GM23338 (cell line): ENCODE results near the gene NRCAM. TPM values are rescaled to one million over a fixed set of nuclear protein-coding genes. Genes with fewer than 3 reads are reported as not detected.

Experiments
- ATAC-seq: fragments of 200-7000 bp; cut with Tn5 transposase; 3 replicates; pipeline ENCODE4 v1.9.1; 2020
- DNase-seq: peaks from one replicate; pipeline ENCODE4 v3.0.0-alpha.2; 2015; ENCODE audit warnings: low spot score
- H2AFZ ChIP-seq: fragments of 200-600 bp; sonication (generic); 2 replicates; pipeline ENCODE4 v1.8.0; 2016; ENCODE audit warnings: antibody characterized with exemption, mild to moderate bottlenecking, moderate library complexity
- H3F3A ChIP-seq: fragments of 200-600 bp; sonication (generic); replicated peaks from 2 replicates; pipeline ENCODE4 v1.8.0; 2017; ENCODE audit warnings: antibody characterized with exemption, mixed run types, low read depth
- H3K27ac ChIP-seq: fragments of 200-600 bp; sonication (generic); 2 replicates; pipeline ENCODE4 v1.6.1; 2016; ENCODE audit warnings: low read depth
- H3K27me3 ChIP-seq: fragments of 200-600 bp; sonication (generic); 2 replicates; pipeline ENCODE4 v1.8.0; 2016; ENCODE audit warnings: mild to moderate bottlenecking, mixed run types, moderate library complexity; ENCODE audit not compliant: insufficient read depth
- H3K36me3 ChIP-seq: fragments of 200-600 bp; sonication (generic); 2 replicates; pipeline ENCODE4 v1.8.0; 2016; ENCODE audit warnings: mild to moderate bottlenecking; ENCODE audit not compliant: insufficient read depth
- H3K4me1 ChIP-seq: fragments of 200-600 bp; sonication (generic); 2 replicates; pipeline ENCODE4 v1.8.0; 2016; ENCODE audit warnings: mild to moderate bottlenecking, moderate library complexity; ENCODE audit not compliant: insufficient read depth
- H3K4me2 ChIP-seq: fragments of 200-600 bp; sonication (generic); 2 replicates; pipeline ENCODE4 v1.7.1; 2017; ENCODE audit warnings: mixed run types
- H3K4me3 ChIP-seq: fragments of 200-600 bp; sonication (generic); 2 replicates; pipeline ENCODE4 v1.6.1; 2016; ENCODE audit warnings: mixed run types
- H3K79me2 ChIP-seq: fragments of 200-600 bp; sonication (generic); replicated peaks from 2 replicates; pipeline ENCODE4 v1.8.0; 2017; ENCODE audit warnings: mild to moderate bottlenecking; ENCODE audit not compliant: insufficient read depth
- H3K9me2 ChIP-seq: fragments of 200-600 bp; sonication (generic); 2 replicates; pipeline ENCODE4 v1.8.0; 2017; ENCODE audit not compliant: insufficient read depth
- H4K20me1 ChIP-seq: fragments of 200-600 bp; sonication (generic); replicated peaks from 2 replicates; pipeline ENCODE4 v1.8.0; 2017; ENCODE audit warnings: mild to moderate bottlenecking; ENCODE audit not compliant: insufficient read depth
- H3K27ac Mint-ChIP-seq: 2 replicates; pipeline ENCODE4 v1.8.0; 2020; ENCODE audit warnings: inconsistent platforms, mild to moderate bottlenecking, moderate library complexity, mixed read lengths
- H3K27me3 Mint-ChIP-seq: 3 replicates; pipeline ENCODE4 v1.8.0; 2022; ENCODE audit warnings: low read depth, mild to moderate bottlenecking, moderate library complexity, mixed read lengths, inconsistent platforms; ENCODE audit not compliant: insufficient read depth, poor library complexity
- H3K36me3 Mint-ChIP-seq: 3 replicates; pipeline ENCODE4 v1.8.0; 2021; ENCODE audit warnings: low read depth, mild to moderate bottlenecking, inconsistent platforms, moderate library complexity, mixed read lengths
- H3K4me1 Mint-ChIP-seq: 3 replicates; pipeline ENCODE4 v1.8.0; 2020; ENCODE audit warnings: mild to moderate bottlenecking, inconsistent platforms, mixed read lengths
- H3K4me3 Mint-ChIP-seq: 3 replicates; pipeline ENCODE4 v1.8.0; 2021; ENCODE audit warnings: moderate library complexity, mild to moderate bottlenecking, inconsistent platforms, mixed read lengths
- H3K9me3 Mint-ChIP-seq: 3 replicates; pipeline ENCODE4 v1.8.0; 2020; ENCODE audit warnings: moderate library complexity, mild to moderate bottlenecking, inconsistent platforms, mixed read lengths
- CREB1 ChIP-seq: fragments of 250-450 bp; sonication (Bioruptor Pico); IDR thresholded peaks from 2 replicates; pipeline ENCODE4 v1.5.0; 2020; ENCODE audit warnings: low read depth, mild to moderate bottlenecking, moderate library complexity
- EZH2 ChIP-seq: fragments of 200-600 bp; sonication (generic); IDR thresholded peaks from one replicate; pipeline ENCODE4 v1.8.0; 2017; ENCODE audit warnings: antibody characterized with exemption, mild to moderate bottlenecking, low read depth; ENCODE audit not compliant: unreplicated experiment
- EZH2phosphoT487 ChIP-seq: fragments of 200-600 bp; sonication (generic); IDR thresholded peaks from one replicate; pipeline ENCODE4 v1.8.1; 2018; ENCODE audit warnings: antibody characterized with exemption; ENCODE audit not compliant: unreplicated experiment
- JUNB ChIP-seq: IDR thresholded peaks from one replicate; pipeline ENCODE4 v1.6.1; 2016; ENCODE audit warnings: antibody characterized with exemption; ENCODE audit not compliant: unreplicated experiment
- NANOG ChIP-seq: IDR thresholded peaks from 2 replicates; pipeline ENCODE4 v1.6.1; 2016; ENCODE audit warnings: antibody characterized with exemption, borderline replicate concordance
- POLR2AphosphoS5 ChIP-seq: IDR thresholded peaks from 2 replicates; pipeline ENCODE4 v1.6.1; 2016; ENCODE audit warnings: antibody characterized with exemption, low read depth
- STAT1 ChIP-seq: IDR thresholded peaks from one replicate; pipeline ENCODE4 v1.6.1; 2016; ENCODE audit warnings: antibody characterized with exemption; ENCODE audit not compliant: unreplicated experiment
- ZNF114 ChIP-seq: fragments of 250-450 bp; sonication (Bioruptor Pico); IDR thresholded peaks from 2 replicates; pipeline ENCODE4 v1.5.0; 2020; ENCODE audit warnings: mild to moderate bottlenecking, moderate library complexity
- ZNF331 ChIP-seq: fragments of 250-450 bp; sonication (Bioruptor Pico); IDR thresholded peaks from 2 replicates; pipeline ENCODE4 v1.5.0; 2020; ENCODE audit warnings: low read depth, mild to moderate bottlenecking, moderate library complexity
- polyA plus RNA-seq: library from polyadenylated mRNA; unstranded; fragments of >200 nt; fragmentation: Nextera tagmentation; extraction: Ambion mirVana; gene quantifications from 2 replicates; pipeline ENCODE4 v1.2.1, GENCODE V29; 2016
- total RNA-seq: library from RNA; depleted of rRNA; stranded (reverse); fragments of >200 nt; shearing (Covaris generic); gene quantifications from 2 replicates; pipeline ENCODE4 v1.2.3, GENCODE V29; 2014
- TF ChIP-seq, protein P1 (sequence below): fragments of 250-450 bp; sonication (Bioruptor Pico); IDR thresholded peaks from 2 replicates; pipeline ENCODE4 v1.5.0; 2020; ENCODE audit warnings: mild to moderate bottlenecking, moderate library complexity
- TF ChIP-seq, protein P2 (sequence below), 2 experiments: fragments of 200-600 bp in 1 of 2; sonication (generic) in 1 of 2; conservative IDR thresholded peaks; 2 replicates each; pipeline versions ENCODE4 v1.5.1 to v1.6.1; 2016 to 2017; ENCODE audit warnings: antibody characterized with exemption in 2 of 2, low read depth in 2 of 2, mild to moderate bottlenecking in 2 of 2, moderate library complexity in 1 of 2
- TF ChIP-seq, protein P3 (sequence below): IDR thresholded peaks from 2 replicates; pipeline ENCODE4 v1.6.1; 2016; ENCODE audit warnings: antibody characterized with exemption
- TF ChIP-seq, protein P4 (sequence below): IDR thresholded peaks from one replicate; pipeline ENCODE4 v1.6.1; 2018; ENCODE audit warnings: antibody characterized with exemption; ENCODE audit not compliant: unreplicated experiment

Gene NRCAM
- total and polyA plus RNA-seq, 2 experiments from 2014 or later, result 2.5 to 6.8 TPM

DNA sequence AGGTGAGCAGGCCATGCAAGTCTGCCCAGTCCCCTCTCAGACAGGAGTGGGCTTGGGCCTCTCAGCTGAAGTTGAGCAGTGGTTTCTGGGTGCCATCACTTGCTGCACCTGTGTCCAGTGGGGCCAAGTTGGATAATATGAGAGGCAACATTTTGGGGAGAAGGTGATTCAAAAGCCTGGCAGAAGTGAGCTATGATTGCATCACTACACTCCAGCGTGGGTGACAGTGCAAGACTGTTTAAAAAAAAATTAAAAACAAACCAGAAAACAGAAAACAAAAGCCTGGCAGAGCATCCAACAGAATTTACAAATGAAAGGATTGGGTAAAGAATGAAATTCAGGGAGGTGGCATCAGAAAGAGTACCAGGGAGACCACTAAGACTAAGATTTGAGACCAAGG, 204.5 kb downstream of the NRCAM start:
- Histone ChIP-seq H4K20me1 (no peaks in the 10 kb centered on the region), H3K4me3 (no peak overlapping the region), H3K9me2 (peaks cover 7% of the 10 kb centered on the region), H3K27ac (no peak overlapping the region), H3K36me3 (0 out of 2 replicates have a peak, but pooled peaks cover 4% of the 10 kb centered on the region), H2AFZ (no peak overlapping the region), H3K79me2 (no peaks in the 10 kb centered on the region), H3K4me1 (no peaks in the 10 kb centered on the region), H3F3A (no peaks in the 10 kb centered on the region), H3K4me2 (no peak overlapping the region), H3K27me3 (no peaks in the 10 kb centered on the region)
- no peak for ATAC-seq
- TF ChIP-seq, protein P1, sequence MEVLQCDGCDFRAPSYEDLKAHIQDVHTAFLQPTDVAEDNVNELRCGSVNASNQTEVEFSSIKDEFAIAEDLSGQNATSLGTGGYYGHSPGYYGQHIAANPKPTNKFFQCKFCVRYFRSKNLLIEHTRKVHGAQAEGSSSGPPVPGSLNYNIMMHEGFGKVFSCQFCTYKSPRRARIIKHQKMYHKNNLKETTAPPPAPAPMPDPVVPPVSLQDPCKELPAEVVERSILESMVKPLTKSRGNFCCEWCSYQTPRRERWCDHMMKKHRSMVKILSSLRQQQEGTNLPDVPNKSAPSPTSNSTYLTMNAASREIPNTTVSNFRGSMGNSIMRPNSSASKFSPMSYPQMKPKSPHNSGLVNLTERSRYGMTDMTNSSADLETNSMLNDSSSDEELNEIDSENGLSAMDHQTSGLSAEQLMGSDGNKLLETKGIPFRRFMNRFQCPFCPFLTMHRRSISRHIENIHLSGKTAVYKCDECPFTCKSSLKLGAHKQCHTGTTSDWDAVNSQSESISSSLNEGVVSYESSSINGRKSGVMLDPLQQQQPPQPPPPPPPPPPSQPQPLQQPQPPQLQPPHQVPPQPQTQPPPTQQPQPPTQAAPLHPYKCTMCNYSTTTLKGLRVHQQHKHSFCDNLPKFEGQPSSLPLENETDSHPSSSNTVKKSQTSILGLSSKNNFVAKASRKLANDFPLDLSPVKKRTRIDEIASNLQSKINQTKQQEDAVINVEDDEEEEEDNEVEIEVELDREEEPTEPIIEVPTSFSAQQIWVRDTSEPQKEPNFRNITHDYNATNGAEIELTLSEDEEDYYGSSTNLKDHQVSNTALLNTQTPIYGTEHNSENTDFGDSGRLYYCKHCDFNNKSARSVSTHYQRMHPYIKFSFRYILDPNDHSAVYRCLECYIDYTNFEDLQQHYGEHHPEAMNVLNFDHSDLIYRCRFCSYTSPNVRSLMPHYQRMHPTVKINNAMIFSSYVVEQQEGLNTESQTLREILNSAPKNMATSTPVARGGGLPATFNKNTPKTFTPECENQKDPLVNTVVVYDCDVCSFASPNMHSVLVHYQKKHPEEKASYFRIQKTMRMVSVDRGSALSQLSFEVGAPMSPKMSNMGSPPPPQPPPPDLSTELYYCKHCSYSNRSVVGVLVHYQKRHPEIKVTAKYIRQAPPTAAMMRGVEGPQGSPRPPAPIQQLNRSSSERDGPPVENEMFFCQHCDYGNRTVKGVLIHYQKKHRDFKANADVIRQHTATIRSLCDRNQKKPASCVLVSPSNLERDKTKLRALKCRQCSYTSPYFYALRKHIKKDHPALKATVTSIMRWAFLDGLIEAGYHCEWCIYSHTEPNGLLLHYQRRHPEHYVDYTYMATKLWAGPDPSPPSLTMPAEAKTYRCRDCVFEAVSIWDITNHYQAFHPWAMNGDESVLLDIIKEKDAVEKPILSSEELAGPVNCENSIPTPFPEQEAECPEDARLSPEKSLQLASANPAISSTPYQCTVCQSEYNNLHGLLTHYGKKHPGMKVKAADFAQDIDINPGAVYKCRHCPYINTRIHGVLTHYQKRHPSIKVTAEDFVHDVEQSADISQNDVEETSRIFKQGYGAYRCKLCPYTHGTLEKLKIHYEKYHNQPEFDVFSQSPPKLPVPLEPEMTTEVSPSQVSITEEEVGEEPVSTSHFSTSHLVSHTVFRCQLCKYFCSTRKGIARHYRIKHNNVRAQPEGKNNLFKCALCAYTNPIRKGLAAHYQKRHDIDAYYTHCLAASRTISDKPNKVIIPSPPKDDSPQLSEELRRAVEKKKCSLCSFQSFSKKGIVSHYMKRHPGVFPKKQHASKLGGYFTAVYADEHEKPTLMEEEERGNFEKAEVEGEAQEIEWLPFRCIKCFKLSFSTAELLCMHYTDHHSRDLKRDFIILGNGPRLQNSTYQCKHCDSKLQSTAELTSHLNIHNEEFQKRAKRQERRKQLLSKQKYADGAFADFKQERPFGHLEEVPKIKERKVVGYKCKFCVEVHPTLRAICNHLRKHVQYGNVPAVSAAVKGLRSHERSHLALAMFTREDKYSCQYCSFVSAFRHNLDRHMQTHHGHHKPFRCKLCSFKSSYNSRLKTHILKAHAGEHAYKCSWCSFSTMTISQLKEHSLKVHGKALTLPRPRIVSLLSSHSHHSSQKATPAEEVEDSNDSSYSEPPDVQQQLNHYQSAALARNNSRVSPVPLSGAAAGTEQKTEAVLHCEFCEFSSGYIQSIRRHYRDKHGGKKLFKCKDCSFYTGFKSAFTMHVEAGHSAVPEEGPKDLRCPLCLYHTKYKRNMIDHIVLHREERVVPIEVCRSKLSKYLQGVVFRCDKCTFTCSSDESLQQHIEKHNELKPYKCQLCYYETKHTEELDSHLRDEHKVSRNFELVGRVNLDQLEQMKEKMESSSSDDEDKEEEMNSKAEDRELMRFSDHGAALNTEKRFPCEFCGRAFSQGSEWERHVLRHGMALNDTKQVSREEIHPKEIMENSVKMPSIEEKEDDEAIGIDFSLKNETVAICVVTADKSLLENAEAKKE (CRISPR knock-in tag), result no peak
- no peak for TF ChIP-seq STAT1
- TF ChIP-seq CREB1 (CRISPR knock-in tag), result no peak
- TF ChIP-seq, protein P2, sequence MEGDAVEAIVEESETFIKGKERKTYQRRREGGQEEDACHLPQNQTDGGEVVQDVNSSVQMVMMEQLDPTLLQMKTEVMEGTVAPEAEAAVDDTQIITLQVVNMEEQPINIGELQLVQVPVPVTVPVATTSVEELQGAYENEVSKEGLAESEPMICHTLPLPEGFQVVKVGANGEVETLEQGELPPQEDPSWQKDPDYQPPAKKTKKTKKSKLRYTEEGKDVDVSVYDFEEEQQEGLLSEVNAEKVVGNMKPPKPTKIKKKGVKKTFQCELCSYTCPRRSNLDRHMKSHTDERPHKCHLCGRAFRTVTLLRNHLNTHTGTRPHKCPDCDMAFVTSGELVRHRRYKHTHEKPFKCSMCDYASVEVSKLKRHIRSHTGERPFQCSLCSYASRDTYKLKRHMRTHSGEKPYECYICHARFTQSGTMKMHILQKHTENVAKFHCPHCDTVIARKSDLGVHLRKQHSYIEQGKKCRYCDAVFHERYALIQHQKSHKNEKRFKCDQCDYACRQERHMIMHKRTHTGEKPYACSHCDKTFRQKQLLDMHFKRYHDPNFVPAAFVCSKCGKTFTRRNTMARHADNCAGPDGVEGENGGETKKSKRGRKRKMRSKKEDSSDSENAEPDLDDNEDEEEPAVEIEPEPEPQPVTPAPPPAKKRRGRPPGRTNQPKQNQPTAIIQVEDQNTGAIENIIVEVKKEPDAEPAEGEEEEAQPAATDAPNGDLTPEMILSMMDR (conservative IDR thresholded peaks at IDR 0.05; ENCODE audit: low read depth in 2 of 2), result no peak
- TF ChIP-seq, protein P3, sequence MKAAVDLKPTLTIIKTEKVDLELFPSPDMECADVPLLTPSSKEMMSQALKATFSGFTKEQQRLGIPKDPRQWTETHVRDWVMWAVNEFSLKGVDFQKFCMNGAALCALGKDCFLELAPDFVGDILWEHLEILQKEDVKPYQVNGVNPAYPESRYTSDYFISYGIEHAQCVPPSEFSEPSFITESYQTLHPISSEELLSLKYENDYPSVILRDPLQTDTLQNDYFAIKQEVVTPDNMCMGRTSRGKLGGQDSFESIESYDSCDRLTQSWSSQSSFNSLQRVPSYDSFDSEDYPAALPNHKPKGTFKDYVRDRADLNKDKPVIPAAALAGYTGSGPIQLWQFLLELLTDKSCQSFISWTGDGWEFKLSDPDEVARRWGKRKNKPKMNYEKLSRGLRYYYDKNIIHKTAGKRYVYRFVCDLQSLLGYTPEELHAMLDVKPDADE, result no peak
- TF ChIP-seq EZH2, result no peak
- TF ChIP-seq, protein P4, sequence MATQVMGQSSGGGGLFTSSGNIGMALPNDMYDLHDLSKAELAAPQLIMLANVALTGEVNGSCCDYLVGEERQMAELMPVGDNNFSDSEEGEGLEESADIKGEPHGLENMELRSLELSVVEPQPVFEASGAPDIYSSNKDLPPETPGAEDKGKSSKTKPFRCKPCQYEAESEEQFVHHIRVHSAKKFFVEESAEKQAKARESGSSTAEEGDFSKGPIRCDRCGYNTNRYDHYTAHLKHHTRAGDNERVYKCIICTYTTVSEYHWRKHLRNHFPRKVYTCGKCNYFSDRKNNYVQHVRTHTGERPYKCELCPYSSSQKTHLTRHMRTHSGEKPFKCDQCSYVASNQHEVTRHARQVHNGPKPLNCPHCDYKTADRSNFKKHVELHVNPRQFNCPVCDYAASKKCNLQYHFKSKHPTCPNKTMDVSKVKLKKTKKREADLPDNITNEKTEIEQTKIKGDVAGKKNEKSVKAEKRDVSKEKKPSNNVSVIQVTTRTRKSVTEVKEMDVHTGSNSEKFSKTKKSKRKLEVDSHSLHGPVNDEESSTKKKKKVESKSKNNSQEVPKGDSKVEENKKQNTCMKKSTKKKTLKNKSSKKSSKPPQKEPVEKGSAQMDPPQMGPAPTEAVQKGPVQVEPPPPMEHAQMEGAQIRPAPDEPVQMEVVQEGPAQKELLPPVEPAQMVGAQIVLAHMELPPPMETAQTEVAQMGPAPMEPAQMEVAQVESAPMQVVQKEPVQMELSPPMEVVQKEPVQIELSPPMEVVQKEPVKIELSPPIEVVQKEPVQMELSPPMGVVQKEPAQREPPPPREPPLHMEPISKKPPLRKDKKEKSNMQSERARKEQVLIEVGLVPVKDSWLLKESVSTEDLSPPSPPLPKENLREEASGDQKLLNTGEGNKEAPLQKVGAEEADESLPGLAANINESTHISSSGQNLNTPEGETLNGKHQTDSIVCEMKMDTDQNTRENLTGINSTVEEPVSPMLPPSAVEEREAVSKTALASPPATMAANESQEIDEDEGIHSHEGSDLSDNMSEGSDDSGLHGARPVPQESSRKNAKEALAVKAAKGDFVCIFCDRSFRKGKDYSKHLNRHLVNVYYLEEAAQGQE, result no peak
- no peak for TF ChIP-seq POLR2AphosphoS5
- TF ChIP-seq NANOG, result no peak
- no peak for TF ChIP-seq JUNB
- no peak for TF ChIP-seq EZH2phosphoT487
- no peak for TF ChIP-seq ZNF331 (CRISPR knock-in tag)
- no peak for TF ChIP-seq ZNF114 (CRISPR knock-in tag)
- Mint-ChIP-seq H3K36me3 (peaks cover 23% of the 10 kb centered on the region), H3K27me3 (peaks cover 2% of the 10 kb centered on the region), H3K4me3 (no peak overlapping the region), H3K27ac (no peak overlapping the region), H3K4me1 (no peaks in the 10 kb centered on the region), H3K9me3 (peaks cover 36% of the 10 kb centered on the region)
- no peak for DNase-seq
